ENCODE measurements around the gene TCAF2.
"Not testable (repeated sequence)": the region's sequence is repeated elsewhere in the genome, so short reads cannot be mapped to it uniquely, and the experiment has no call there.

TCAF2 gene

DNA sequence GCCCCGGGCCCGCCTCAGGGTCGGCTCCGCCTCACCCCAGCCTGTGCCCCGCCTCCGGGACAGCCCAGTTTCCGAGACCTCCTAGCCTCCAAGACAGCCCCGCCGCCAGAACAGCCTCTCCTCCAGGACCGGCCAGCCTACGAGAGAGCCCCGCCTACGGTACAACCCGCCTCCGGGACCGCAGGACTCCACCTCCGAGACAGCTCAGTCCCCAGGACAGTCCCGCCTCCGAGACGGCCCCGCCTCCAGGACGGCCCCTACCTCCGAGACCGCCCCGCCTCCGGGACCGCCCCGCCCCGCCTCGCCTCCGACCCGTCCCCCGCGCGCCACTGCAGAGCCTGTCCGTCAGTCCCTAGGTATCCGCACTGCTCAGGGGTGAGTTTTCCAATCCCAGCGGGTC is at the start of gene TCAF2:
Gene TCAF2, plus strand, starts transcription at position 329 of the 400 bp plus-strand sequence.
- DNase-seq (ENCODE audit: extremely low spot score); CTCF ChIA-PET; POLR2A ChIA-PET: not testable (repeated sequence)

DNA sequence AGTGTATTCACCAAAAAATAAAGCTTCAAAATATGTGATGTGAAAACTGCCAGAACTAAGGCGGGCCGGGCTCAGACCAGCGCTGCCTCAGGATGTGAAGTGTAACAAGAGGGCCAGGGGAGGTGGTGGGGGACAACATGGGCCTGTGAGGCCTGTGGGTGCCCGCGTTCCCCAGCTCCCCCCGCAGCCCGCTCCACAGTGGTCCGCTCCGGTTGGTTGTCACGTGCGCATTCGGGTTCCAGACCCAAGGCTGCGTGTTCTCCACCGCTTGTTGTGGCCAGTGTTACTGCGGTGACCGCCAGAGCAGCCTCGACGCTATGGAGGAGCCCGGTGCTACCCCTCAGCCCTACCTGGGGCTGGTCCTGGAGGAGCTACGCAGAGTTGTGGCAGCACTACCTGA is 49.3 kb upstream of the TCAF2 start, which contains the start of gene CTAGE15:
Gene CTAGE15, plus strand, starts transcription at position 301 of the 400 bp plus-strand sequence. Its CDS starts 17 bp downstream, at position 318.
- POLR2A ChIA-PET; DNase-seq (ENCODE audit: extremely low spot score); CTCF ChIA-PET: not testable (repeated sequence)

DNA sequence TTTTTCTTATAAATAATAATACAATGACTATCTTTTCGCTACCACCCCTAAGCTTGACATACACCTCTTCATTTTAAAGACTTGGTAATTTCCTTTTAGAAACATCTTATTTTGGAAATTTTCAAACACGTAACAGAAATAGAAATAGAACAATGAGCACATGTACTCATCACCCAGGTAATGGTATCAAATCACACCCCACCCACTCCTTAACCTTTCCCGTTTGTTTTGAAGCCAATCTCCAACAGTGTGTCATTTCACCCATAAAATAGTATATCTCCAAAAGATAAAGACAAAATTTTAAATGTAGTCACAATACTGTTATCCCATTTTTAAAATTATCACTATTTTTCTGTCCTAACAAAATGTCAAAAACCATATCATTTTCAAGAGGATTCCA is 32.6 kb upstream of the TCAF2 start:
- POLR2A ChIA-PET; DNase-seq (ENCODE audit: extremely low spot score); CTCF ChIA-PET: not testable (repeated sequence)

DNA sequence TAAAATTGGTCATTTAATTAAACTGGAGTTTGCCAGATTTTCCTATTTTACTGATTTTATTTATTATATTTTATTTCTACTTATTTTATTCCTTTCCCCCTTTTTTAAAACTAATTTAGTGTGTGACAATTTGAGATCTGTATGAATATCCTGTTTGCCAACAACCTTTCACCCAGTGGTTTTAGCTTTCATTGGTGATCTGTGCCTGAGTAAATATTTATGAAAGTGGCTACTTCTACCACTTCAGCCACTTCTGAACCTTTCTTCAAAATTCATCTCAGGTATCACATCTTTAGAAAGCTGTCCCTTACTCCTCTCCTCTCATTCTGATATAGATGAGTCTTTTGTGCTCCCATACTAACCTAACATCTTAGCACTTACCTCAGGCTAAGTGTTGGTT is 30.9 kb upstream of the TCAF2 start:
- CTCF ChIA-PET; POLR2A ChIA-PET; DNase-seq (ENCODE audit: extremely low spot score): not testable (repeated sequence)

DNA sequence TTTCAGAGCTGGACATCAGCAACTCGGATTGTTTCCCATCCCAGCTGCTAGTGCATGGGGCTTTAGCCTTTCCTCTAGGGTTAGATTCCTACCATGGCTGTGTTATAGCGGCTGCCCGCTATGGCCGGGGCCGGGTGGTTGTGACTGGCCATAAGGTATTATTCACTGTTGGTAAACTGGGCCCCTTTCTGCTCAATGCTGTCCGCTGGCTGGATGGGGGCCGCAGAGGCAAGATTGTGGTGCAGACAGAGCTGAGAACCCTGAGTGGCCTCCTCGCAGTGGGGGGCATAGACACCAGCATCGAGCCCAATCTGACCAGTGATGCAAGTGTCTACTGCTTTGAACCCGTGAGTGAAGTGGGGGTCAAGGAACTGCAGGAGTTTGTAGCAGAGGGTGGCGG is 22.7 kb upstream of the TCAF2 start:
- POLR2A ChIA-PET; CTCF ChIA-PET; DNase-seq (ENCODE audit: extremely low spot score): not testable (repeated sequence)

DNA sequence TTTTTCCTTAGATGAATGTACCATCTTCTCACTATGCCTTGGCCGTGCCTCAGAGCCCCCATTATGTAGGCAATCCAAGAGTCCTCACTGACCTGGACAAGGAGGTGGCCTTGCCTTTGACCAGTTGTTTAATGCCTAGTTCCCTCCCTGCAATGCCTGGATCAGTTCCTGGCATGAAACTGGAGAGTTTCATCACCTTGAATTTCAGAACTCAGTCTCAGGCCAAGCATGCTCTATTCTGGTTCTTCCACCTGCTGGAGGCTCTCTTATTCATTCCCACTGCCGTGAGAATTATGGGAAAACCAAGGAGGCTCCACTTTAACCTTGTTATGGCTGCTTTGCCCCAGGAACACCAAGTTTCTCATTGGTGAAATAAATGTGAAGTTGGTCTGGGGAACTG is 17.2 kb upstream of the TCAF2 start:
- POLR2A ChIA-PET; DNase-seq (ENCODE audit: extremely low spot score); CTCF ChIA-PET: not testable (repeated sequence)

DNA sequence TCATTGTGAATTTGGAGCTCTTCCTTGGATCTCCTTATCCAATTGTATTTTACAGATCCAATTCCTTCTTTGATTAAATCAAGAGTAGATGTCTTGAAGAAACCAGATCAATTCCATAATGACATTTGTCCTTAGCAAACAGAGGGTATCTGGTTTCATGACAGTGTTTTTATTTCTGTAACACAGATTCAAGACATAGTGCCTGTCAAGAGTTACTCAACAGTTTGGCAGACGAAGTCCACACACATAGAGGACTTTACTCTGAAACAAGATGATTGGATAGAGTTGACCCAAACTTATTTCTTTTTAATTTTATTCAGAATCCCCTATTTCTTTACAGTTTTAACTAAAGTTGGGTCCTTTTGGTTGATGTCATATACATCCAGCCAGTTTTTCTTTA is 14.7 kb upstream of the TCAF2 start:
- POLR2A ChIA-PET; CTCF ChIA-PET; DNase-seq (ENCODE audit: extremely low spot score): not testable (repeated sequence)

DNA sequence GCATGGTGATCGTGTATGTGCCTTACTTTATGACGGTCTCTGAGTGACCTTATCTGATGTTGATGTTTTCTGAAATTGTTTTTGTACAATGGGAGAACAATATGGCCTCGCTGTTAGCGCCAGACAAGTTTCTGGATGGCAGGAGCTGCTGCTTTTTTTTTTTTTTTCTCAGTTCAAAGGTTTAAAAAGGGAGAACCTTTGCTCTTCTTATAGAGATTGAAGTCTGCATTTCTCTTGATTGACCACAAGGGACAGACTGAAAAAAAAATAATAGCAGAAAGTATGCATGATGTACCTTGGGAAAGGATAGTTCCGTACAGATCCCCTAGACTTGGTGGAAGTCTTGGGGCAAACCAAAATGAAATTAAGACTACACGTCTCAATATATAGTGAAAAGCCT is 5.2 kb upstream of the TCAF2 start:
- CTCF ChIA-PET; POLR2A ChIA-PET; DNase-seq (ENCODE audit: extremely low spot score): not testable (repeated sequence)

DNA sequence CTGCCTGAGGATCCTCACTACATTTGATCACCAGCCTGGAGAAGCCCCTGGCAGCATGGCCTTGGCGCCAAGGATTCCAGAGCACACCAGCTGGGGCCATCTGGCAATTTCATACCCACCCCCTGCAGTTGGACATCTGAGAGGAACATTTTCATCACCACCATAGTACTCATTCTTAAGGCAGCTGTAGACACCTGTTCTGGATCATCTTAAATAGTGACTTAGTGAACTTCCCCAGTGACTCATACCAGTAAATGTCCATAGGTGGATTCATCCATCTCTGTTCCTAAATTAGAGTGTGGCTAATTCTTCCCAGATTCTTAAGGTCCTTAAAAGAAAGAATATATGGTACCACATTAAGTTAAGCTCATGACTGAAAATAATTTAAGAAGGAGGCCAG is 3.6 kb upstream of the TCAF2 start:
- POLR2A ChIA-PET; CTCF ChIA-PET; DNase-seq (ENCODE audit: extremely low spot score): not testable (repeated sequence)

DNA sequence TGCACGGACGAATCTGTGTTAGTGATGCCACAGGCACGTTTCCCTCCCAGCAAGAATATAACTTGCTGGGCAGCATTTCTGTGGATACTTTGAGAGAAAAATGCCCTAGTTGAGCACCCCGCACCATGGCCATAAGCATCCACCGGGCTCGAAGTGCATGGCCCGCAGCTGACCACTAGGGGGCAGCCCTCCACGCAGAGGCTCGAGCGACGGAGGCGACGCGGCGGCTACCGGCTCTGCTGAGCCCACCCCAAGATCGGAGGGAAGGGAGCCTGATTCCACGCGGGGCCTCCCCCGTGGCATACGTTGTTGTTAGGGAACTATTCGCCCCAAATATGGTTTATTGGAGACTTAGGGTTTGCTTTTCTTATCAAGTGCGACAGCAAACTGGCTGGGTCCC is 716 bp upstream of the TCAF2 start:
- CTCF ChIA-PET; POLR2A ChIA-PET; DNase-seq (ENCODE audit: extremely low spot score): not testable (repeated sequence)

DNA sequence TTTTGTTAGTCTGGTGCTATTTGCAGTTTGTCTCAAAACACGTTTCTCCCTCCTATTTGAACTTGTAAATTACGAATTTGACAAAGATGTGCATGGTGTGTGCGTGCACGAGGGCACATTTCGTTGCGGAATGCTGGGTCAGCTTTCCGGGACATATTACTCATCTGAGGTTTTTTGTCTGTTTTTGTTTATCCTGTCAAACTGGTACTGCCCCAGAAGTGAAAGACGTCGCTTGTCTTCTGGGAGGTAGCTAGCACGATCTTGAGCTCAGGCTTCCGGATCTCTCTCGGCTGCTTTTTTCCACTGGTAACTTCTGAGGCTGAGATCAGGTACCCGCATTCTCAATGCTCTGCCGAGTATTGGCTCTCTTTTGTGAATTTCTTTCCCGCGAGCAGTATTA is 401 bp downstream of the TCAF2 start:
- POLR2A ChIA-PET; CTCF ChIA-PET; DNase-seq (ENCODE audit: extremely low spot score): not testable (repeated sequence)

DNA sequence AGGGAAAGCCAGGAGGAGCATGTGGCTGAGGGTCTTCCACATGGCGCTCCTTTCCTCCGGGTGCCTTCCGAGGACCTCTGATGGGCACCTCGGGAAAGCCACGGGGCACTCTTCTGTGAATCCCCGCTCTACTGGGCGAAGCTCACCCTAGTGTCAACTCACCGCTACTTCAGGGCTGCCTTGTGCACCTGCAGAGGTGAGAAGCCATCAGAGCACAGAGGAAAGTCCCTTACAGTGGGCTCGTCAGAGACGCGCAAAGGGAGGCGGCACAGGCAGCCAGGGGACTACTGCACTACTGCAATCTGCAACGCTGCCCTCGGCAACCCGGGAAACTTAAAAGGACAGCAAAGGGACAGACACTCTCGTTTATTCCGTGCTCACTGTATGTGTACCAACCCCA is 1.4 kb downstream of the TCAF2 start:
- CTCF ChIA-PET; POLR2A ChIA-PET; DNase-seq (ENCODE audit: extremely low spot score): not testable (repeated sequence)

DNA sequence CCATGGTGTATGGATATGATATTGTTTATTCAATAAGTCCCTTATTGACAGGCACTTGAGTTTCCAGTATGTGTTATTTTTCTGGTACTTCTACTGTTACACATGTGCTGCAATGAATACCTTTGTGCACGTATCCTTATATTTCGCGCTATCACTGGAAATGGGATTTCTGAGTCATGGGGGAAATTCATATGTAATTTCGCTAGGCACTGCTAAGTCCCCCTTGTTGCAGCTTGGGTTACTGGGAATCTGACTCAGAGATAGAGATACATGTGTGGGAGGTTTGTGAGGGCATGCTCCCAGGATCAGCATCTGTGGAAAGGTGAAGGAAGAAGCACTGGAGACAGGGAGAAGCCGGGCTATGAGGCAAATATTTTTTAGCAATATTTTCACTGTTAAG is 9.9 kb downstream of the TCAF2 start:
- CTCF ChIA-PET; DNase-seq (ENCODE audit: extremely low spot score); POLR2A ChIA-PET: not testable (repeated sequence)

DNA sequence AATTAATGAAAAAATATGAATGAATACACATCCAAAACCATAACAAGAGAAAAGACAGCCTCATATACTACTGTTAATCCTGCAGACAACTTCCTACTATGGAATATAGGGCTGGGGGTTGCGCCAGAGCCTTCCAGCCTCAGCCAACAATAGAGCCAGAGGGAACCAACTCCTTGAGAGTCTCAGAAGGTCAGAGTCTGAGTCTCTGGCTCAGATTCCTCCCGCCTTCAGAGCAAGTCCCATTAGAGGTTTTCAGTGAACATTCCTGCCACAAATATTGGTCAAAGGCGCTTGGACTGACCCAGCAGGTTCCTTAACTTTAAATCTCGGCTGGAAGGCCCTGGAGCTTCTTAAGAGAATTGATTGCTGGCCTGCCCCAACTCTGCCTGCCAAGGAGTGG is 11.7 kb downstream of the TCAF2 start:
- POLR2A ChIA-PET; DNase-seq (ENCODE audit: extremely low spot score); CTCF ChIA-PET: not testable (repeated sequence)

DNA sequence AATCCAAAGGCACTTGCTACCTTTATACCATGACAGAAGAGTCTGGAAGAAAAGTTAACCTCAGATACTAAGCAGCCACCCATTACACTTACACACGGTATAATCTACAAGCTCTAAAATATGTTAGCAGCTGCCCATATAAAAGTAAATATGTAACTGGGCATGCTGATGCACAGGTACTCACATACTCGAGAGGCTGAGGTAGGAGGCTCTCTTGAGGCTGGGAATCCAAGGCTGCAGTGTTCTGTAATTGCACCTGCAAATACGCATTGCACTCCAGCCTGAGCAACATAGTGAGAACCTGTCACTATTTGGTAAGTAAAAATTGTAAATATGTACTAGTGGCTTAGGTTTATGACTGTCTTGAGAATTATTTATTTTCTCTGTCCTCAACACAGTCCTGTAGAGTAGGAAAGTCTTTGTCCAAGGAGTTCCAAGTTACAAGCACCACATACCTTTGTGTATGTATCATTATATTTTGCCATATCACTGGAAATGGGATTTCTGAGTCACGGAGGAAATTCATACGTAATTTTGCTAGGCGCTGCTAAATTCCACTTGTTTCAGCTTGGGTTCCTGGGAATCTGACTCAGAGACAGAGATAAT is 12.3 kb downstream of the TCAF2 start:
- POLR2A ChIA-PET; CTCF ChIA-PET; DNase-seq (ENCODE audit: extremely low spot score): not testable (repeated sequence)

DNA sequence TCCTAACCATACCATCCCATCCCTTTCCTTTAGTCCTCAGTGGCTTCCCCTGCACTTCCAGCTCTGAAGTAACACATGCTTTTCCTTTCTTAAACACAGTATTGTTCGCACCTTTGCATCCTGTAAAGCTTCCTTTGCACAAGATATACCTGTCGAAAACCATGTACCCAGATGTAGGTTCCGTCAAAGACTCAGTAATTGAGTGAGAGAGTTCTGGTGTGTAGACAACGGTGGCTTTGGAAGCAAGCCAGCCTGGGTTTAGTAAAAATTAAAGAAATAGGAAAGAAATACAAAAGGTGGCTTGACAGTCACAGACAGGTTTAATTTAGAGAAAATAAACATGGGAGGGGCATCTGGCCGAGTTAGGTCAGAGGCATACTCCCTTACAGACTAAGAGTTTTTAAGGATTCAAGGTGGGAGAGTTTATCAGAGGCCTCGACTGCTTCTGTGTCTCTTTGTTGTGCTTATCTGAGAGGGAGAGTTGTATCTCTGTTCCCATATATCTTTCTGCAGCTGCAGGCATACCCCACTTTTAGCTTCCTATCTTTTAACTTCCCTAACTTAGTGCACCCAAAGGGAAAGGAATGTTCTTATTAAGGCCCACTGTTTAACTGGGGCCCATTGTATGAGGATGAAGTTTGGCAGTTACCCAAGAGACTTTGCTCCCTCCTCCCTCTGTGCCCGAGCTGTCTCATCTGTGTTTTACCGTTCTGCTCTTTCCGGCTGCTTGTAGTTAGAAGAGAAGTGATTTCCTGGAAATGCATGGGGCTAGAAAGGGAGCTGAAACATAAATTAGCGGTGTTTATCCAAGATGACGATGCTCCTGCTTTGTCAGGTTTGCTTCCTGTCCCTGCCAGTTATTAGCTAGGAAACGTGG is 14.8 kb downstream of the TCAF2 start:
- CTCF ChIA-PET; DNase-seq (ENCODE audit: extremely low spot score); POLR2A ChIA-PET: not testable (repeated sequence)

DNA sequence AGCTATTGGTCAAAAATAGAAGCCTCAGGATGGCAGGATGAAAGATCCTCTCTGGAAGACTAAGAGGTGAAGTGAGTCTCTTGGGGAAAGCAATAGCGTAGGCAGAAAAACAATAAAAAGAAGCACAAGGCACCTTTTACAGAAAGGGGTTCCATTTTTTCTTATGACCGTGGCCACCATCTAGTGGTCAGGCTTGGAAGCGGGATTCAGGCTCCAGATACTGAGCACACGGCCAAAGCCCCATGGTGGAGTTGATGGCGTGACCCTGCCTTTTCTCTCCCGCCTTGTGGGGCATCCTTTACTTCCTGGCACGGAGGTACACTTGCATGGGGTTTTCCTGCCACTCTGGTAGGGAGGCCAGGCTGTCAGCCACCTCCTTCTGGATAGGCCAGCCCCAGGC is 18.6 kb downstream of the TCAF2 start:
- DNase-seq (ENCODE audit: extremely low spot score); POLR2A ChIA-PET; CTCF ChIA-PET: not testable (repeated sequence)

DNA sequence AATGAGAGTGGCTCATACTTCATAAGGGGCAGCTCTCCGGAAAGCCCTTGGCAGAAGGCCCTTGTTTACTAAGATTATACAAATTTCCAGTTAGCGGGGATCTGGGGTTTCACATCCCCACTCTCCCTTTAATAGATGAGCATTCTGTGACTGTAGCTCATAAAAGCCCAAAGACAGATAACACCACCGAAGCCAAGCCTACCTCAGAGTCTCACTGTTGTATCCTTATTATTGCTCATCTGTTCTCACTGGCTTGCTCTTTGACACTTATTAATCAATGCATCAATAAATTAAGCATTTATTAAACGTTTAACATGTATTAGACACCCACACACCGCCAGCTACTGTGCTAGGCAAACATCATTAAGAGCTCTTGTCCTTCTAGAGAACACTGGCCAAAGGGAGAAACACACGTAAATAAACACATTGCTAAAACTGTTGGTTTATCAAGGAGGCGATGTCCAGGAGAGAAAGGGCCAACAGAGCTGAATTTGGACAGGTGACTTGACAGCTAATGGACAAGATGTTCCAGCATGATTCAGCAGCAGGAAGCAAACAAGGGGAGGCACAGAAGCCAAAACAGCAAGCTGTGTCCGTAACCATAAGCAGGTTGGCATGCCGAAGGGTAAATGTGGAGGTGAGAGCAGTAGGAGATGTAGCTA is 19.9 kb downstream of the TCAF2 start:
- POLR2A ChIA-PET; DNase-seq (ENCODE audit: extremely low spot score); CTCF ChIA-PET: not testable (repeated sequence)

DNA sequence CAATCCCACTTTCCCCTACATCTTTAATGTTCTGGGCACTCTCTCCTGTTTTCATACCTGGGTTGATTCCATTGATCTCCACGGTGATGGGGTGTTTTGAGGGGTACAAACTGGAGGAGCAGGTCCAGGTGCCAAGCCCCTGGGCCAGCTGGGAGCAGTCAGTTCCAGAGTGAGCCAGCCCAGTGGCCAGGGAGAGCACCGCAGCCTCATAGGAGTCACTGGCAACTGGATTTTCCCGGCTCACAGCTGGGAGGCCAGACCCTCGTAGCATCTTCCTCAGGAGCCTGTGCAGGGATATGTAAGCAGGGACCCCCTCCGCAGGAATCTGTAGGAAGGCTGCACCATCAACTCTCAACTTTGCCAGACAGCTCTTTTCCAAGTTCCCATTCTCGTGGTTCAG is 25.8 kb downstream of the TCAF2 start:
- CTCF ChIA-PET, POLR2A ChIA-PET: not testable (repeated sequence)

More for the DNA sequence above, 25.8 kb downstream of the TCAF2 start:
- DNase-seq (ENCODE audit: extremely low spot score) = not testable (repeated sequence)
